ENCODE data around the gene SPATA9. TPM values are rescaled to one million over a fixed set of nuclear protein-coding genes. Genes with fewer than 3 reads are reported as not detected.
A peak's percentile ranks its signal among the peaks of the same experiment; 100 is the strongest.
"Not testable (repeated sequence)": the region's sequence is repeated elsewhere in the genome, so short reads cannot be mapped to it uniquely, and the experiment has no call there.

Gene SPATA9
- total and polyA plus RNA-seq, 9 of the 15 experiments (the other 6 are each of a cell fraction or from before 2014, with no cell fraction given) = 0.16 to 5.5 (median 0.39) TPM; not detected in 3

DNA sequence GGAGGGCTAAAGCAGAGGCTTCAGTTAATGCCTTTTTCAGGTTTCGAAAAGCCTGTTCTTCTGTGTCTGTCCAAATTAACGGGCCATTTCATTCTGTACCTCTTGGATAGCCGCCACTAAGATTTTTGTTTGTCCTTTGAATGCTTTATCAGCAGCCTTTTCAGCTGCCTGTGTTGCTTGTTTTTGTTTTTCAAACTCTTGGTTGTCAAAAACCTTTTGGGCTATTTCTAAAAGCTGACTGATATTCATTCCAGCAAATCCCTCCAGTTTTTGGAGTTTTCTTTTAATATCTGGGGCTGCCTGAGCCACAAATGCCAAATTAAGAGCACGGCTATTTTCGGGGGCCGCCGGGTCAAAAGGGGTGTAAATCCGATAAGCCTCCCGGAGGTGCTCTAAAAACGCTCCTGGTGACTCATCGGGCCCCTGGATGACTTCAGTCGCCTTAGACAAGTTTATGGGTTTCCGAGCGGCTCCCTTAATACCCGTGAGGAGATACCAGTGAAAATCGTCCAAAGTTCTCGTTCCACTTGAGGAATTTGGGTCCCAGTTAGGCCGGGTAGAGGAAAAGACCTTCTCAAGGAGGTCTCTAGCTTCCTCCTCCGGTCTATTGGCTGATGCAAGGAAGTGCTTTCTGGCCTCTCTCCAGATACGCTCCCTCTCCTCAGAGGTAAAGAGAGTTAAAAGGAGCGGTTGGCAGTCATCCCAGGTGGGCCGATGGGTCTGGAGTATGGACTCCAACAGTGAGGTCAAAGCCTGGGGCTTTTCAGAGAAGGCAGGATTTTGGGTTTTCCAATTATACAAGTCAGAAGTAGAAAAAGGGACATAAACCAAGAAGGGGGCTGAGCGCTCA, 28.1 kb upstream of the SPATA9 start:
- H3K4me1 ChIP-seq (replicated peaks in 1 of 2; ENCODE audit: control insufficient read depth in 2 of 2, insufficient read depth in 2 of 2, low read length in 2 of 2) = peaks cover 20 to 47% of the 10 kb centered on the region in 2 experiments
- BruUV-seq (replicated peaks) = TSS peak; percentile 48
- FAIRE-seq (peak; percentile 75), ATAC-seq (peak; percentile 52), DNase-seq (ENCODE audit: extremely low read depth in 1 of 4, low spot score in 3 of 4) (peak; percentile 70 to 93 (median 73))
- WGBS (ENCODE audit: insufficient coverage, low coverage, missing lambda C conversion rate) = 1% methylated on average over 23 of the region's 23 CpGs
- H3K36me3 ChIP-seq (ENCODE audit: control insufficient read depth, insufficient read depth, low read length); CTCF ChIA-PET (ENCODE audit: low intra/inter-chr PET ratio); H3K9me1 ChIP-seq (ENCODE audit: control insufficient read depth, insufficient read depth, low read length); H3K27me3 ChIP-seq (ENCODE audit: control insufficient read depth in 2 of 2, insufficient read depth in 2 of 2, low read length in 2 of 2); H4K20me1 ChIP-seq (replicated peaks; ENCODE audit: control insufficient read depth, insufficient read depth, low read length); H3K9me3 ChIP-seq (replicated peaks; ENCODE audit: control insufficient read depth, insufficient read depth, low read depth, low read length); in situ Hi-C loops (cut with MboI); TF ChIP-seq CEBPG (tag; conservative IDR thresholded peaks at IDR 0.05 in 1 of 2, IDR thresholded peaks at IDR 0.05 in 1 of 2): not testable (repeated sequence)
- POLR2A ChIA-PET = interaction anchor here (0.7 to 4.9 kb wide), 13 partner anchors 9 to 52 kb away, joined by 3 to 50 read pairs (median 4); partner anchors contain the start of gene RHOBTB3
- H2AFZ ChIP-seq (ENCODE audit: low read depth, low read length) = peak overlapping the region; percentile 82
- H3K4me3 ChIP-seq = peak overlapping the region; percentile 51
- peak overlapping the region; percentile 87 for H3K4me2 ChIP-seq (ENCODE audit: insufficient read depth, low read length)
- H3K27ac ChIP-seq (ENCODE audit: extremely low read depth, low read depth, low read length) = peak overlapping the region; percentile 99
- H3K9ac ChIP-seq (ENCODE audit: insufficient read depth in 1 of 2, low read depth in 2 of 2, low read length in 2 of 2) = peak overlapping the region; percentile 93 to 94
- H3K79me2 ChIP-seq (ENCODE audit: control insufficient read depth, insufficient read depth, low read length) = peaks cover 16% of the 10 kb centered on the region; the same call in 2 of the 3 replicates
- intact Hi-C loops (cut with micrococcal nuclease) = loop anchor here (2.0 to 10.0 kb wide), 3 partner anchors 46 to 1224 kb away; partner anchors contain the start of genes LNPEP and RFESD
- TF ChIP-seq ATF7 (IDR thresholded peaks at IDR 0.05) = peak; percentile 57; the same call in 1 of the 2 replicates
- peak; percentile 28; the same call in 1 of the 2 replicates for TF ChIP-seq GABPA (tag; conservative IDR thresholded peaks at IDR 0.05; ENCODE audit: low read depth)
- peak; percentile 77 for TF ChIP-seq CEBPG (CRISPR knock-in tag; IDR thresholded peaks at IDR 0.05)
- TF ChIP-seq KAT7 (CRISPR knock-in tag; IDR thresholded peaks at IDR 0.05; ENCODE audit: borderline replicate concordance) = 0 out of 2 replicates have a peak, but pooled peaks have one; percentile 47
- TF ChIP-seq, protein P1, sequence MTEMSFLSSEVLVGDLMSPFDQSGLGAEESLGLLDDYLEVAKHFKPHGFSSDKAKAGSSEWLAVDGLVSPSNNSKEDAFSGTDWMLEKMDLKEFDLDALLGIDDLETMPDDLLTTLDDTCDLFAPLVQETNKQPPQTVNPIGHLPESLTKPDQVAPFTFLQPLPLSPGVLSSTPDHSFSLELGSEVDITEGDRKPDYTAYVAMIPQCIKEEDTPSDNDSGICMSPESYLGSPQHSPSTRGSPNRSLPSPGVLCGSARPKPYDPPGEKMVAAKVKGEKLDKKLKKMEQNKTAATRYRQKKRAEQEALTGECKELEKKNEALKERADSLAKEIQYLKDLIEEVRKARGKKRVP (CRISPR knock-in tag; IDR thresholded peaks at IDR 0.05) = peak; percentile 71; the same call in 1 of the 2 replicates
- TF ChIP-seq FOSL1 (tag; conservative IDR thresholded peaks at IDR 0.05) = peak; percentile 95
- peak; percentile 89 for TF ChIP-seq JUN (IDR thresholded peaks at IDR 0.05; ENCODE audit: borderline replicate concordance, low read depth, low read length)
- TF ChIP-seq JUN (CRISPR knock-in tag; IDR thresholded peaks at IDR 0.05; ENCODE audit: borderline replicate concordance) = 0 out of 2 replicates have a peak, but pooled peaks have one; percentile 22
- 0 out of 2 replicates have a peak, but pooled peaks have one; percentile 3 for TF ChIP-seq C11orf30 (IDR thresholded peaks at IDR 0.05; ENCODE audit: low read depth)
- TF ChIP-seq, protein P2, sequence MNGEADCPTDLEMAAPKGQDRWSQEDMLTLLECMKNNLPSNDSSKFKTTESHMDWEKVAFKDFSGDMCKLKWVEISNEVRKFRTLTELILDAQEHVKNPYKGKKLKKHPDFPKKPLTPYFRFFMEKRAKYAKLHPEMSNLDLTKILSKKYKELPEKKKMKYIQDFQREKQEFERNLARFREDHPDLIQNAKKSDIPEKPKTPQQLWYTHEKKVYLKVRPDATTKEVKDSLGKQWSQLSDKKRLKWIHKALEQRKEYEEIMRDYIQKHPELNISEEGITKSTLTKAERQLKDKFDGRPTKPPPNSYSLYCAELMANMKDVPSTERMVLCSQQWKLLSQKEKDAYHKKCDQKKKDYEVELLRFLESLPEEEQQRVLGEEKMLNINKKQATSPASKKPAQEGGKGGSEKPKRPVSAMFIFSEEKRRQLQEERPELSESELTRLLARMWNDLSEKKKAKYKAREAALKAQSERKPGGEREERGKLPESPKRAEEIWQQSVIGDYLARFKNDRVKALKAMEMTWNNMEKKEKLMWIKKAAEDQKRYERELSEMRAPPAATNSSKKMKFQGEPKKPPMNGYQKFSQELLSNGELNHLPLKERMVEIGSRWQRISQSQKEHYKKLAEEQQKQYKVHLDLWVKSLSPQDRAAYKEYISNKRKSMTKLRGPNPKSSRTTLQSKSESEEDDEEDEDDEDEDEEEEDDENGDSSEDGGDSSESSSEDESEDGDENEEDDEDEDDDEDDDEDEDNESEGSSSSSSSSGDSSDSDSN (IDR thresholded peaks at IDR 0.05; ENCODE audit: borderline replicate concordance in 1 of 2, low read depth in 2 of 2, low read length in 2 of 2) = 0 out of 4 replicates have a peak, but pooled peaks of 1 of the 2 experiments have one; percentile 42
- TF ChIP-seq, protein P3, sequence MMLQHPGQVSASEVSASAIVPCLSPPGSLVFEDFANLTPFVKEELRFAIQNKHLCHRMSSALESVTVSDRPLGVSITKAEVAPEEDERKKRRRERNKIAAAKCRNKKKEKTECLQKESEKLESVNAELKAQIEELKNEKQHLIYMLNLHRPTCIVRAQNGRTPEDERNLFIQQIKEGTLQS (IDR thresholded peaks at IDR 0.05) = peak; percentile 98
- TF ChIP-seq, protein P3 (CRISPR knock-in tag; conservative IDR thresholded peaks at IDR 0.05) = not testable (repeated sequence)
- TF ChIP-seq NFIC (IDR thresholded peaks at IDR 0.05) = peak; percentile 86
